GM12865 (cell line): ENCODE measurements around the gene PCDH8.

Experiments
- DNase-seq: peaks from one replicate; pipeline ENCODE4 v3.0.0; 2010; ENCODE audit warnings: low read depth
- H3K4me3 ChIP-seq: 2 replicates; pipeline ENCODE4 v1.5.1; 2011; ENCODE audit warnings: mild to moderate bottlenecking, low read depth, low read length, control low read depth
- TF ChIP-seq, protein P1 (sequence below): IDR thresholded peaks from 2 replicates; pipeline ENCODE4 v1.5.1; 2011; ENCODE audit warnings: low read length, control low read depth, low read depth, inconsistent platforms; ENCODE audit not compliant: insufficient read depth; ENCODE audit errors: missing control alignments

Gene PCDH8

DNA sequence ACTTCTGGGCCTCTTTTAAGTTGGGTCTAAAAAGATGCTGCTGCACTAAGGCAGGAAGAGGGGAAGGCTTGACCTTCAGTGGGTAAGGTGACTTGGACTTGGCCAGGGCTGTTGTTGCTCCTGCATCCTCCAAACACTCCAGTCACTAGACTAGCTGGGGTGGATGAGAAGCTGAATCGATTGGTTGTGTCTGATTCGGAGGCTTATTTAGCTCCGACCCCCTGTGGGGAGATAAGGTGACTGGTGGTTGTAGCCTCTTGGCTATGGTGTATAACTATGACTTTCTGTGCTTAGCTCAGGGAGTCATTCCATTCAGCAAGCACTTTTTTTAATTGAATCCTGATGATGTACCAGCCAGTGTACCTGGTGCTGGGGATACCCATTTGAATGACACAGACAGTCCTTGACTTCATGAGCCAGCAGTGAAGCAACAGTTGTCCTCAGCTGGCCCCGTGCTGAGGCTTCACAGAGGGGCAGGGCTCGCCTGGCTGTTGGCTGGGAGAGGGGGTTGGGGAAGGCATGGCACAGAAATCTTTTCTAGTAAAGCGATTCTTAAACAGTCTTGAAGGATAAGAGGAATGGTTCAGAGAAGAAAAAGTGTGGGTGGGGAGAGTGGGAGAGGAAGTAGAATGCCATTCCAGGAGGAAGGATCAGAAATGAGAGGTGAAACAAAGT is 9.9 kb downstream of the PCDH8 start:
- DNase-seq = no peak
- no peak overlapping the region for H3K4me3 ChIP-seq
- TF ChIP-seq, protein P1, sequence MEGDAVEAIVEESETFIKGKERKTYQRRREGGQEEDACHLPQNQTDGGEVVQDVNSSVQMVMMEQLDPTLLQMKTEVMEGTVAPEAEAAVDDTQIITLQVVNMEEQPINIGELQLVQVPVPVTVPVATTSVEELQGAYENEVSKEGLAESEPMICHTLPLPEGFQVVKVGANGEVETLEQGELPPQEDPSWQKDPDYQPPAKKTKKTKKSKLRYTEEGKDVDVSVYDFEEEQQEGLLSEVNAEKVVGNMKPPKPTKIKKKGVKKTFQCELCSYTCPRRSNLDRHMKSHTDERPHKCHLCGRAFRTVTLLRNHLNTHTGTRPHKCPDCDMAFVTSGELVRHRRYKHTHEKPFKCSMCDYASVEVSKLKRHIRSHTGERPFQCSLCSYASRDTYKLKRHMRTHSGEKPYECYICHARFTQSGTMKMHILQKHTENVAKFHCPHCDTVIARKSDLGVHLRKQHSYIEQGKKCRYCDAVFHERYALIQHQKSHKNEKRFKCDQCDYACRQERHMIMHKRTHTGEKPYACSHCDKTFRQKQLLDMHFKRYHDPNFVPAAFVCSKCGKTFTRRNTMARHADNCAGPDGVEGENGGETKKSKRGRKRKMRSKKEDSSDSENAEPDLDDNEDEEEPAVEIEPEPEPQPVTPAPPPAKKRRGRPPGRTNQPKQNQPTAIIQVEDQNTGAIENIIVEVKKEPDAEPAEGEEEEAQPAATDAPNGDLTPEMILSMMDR = no peak

DNA sequence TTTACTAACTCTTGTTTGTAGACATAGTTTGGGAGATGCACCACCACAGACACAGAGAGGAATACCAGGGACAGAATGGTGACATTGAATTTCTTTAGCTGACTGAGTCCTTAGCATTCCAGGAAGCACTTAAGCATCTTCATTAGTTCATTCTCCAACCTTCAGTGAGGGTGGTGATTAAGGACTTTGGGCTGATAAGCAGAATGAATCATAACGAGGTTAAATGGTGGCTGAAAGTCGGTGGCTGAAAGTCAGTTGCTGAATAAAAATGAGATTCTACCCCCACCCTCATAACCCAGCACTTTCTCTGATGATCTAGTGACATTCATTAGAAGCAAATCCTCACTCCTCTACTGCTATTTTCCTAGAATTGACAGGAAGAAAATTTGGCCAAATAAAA is 10.6 kb downstream of the PCDH8 start:
- DNase-seq = no peak
- TF ChIP-seq, protein P1 = no peak
- no peak overlapping the region for H3K4me3 ChIP-seq

DNA sequence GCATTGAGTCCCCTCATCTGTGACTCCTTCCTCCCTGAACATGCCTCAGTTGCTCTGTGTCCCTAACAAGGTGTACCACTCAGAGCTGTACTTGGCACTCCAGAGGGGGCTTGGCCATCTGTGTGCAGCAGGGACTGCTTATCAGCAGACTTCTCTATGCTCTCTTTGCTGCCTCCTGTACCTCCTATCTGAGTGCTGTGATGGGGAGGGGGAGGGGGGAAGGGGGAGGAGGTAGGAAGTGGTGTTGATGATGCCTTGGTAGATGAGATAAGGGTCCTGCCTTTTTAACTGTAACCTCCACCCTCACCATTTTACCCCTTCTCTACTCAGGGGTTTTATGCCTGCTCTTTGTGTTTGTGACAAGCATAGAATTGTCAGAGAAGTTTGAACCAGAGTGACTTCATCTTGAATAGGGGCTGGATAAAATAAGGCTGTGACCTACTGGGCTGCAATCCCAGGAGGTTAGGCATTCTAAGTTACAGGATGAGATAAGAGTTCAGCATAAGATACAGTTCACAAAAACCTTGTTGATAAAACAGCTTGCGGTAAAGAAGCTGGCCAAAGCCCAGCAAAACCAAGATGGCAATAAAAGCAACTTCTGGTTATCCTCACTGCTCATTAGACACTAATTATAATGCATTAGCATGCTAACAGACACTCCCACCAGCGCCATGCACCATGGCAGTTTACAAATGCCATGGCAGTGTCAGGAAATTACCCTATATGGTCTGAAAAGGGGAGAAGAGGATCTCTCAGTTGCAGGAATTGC is 13.2 kb downstream of the PCDH8 start:
- no peak for DNase-seq
- TF ChIP-seq, protein P1 = no peak
- no peak overlapping the region for H3K4me3 ChIP-seq

DNA sequence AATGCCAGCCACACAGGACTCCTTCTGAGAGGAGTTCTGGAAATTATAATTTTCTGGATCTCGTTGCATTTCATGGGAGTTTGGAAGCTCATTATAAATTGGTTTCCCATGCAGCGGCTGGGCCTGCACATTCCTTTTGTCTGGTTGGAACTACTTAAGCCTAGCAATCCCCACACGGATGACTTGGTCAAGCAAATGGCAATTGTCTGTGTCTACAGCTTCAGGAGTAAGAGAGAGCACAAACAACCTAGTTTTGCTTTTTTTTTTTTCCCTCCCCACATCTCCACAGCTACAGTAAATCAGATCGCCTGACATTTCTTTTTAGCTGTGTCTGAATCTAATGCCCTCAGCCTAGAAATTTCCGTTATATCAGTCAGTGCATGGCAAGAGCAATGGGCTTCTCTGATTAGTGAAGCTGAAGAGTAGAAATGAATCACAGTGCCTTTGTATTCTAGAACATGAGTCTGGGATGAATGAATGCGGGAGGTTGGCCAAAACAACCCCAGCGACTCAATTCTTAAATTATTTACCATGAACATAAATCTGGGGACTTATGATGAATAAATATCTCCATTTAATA is 15.1 kb downstream of the PCDH8 start:
- no peak overlapping the region for H3K4me3 ChIP-seq
- no peak for DNase-seq
- TF ChIP-seq, protein P1 = no peak

DNA sequence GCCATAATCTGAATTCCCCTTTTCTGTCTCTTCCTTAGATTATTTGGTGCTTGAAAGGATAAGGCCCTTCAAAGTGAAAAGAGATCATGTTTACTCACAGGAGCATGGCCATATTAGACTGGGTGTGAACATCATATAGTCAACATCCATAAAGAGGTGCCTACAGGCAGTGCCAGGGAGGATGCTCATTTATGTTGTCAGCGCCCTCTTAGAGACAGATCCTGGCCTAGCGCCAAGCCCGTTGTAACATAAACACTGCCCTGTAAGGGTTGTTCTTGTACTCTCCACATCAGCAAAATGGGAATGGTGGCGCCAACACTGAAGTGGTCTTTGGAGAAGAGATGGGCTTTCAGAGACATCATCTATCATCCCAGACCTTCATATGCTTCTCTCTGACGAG is 16.1 kb downstream of the PCDH8 start:
- TF ChIP-seq, protein P1 = no peak
- no peak overlapping the region for H3K4me3 ChIP-seq
- DNase-seq = no peak

DNA sequence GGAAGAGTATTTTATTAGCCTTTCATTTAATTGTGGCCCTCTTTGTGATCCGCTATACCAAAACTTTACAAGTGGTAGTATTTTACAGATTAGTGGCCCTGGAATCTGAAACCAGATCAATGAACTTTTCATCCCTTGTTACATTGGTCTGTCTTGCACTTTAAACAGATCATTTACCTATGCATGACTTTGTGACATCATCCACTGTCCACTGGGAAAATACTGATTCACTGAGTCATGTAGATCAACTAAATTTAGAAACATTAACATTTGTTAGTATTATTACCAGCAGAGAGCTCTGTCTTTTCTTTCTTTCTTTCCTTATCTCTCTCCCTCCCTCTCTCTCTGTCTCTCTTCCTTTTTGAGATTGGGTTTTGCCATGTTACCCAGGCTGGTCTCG is 17.5 kb downstream of the PCDH8 start:
- TF ChIP-seq, protein P1 = no peak
- DNase-seq = no peak
- H3K4me3 ChIP-seq = no peak overlapping the region
